NCI-H524 (cell line): ENCODE data around the gene TSPAN13.
A peak's percentile ranks its signal among the peaks of the same experiment; 100 is the strongest.

Experiments
- DNase-seq, 2 experiments: peaks; one replicate each; lab custom pipeline; 2025; lab: John Stamatoyannopoulos, UW

Gene TSPAN13

DNA sequence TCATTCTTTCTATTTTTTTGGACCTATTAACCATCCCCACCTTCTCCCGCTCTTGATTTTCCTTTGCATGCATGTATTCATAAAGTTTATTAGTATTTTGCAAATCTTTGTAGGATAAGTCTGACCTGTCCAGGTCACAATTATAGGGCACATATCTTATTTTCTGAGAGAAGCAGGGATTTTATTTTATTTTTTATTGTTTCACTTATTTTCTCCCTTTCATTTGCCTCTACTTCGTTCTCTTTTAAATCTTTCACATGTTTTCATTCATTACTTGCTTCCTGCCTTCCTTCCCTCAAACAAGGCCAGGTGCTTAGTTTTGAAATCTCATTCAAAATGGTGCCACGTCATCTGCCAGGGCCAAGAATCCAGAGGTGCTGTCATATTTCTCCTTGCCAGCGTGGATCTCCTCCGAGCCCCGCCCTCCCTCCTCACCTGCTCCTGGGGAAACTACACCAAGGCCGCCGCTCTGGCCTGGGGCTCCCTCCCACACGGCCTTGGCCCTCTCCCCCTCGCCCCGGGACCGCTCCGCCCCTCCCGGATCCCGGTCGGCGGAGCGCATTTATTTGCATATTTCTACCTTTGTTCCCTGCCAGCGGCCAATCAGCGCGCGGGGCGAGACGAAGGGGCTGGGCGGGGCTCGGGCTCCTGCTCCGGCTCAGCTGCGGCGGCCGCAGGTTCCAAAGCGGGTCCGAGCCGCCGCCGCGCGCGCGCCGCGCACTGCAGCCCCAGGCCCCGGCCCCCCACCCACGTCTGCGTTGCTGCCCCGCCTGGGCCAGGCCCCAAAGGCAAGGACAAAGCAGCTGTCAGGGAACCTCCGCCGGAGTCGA, at the start of gene TSPAN13:
TSS of gene TSPAN13 (plus strand) at position 654 of the 830 bp plus-strand sequence. CDS start 213 bp downstream, outside the sequence.
- peak; percentile 70 to 84 for DNase-seq

DNA sequence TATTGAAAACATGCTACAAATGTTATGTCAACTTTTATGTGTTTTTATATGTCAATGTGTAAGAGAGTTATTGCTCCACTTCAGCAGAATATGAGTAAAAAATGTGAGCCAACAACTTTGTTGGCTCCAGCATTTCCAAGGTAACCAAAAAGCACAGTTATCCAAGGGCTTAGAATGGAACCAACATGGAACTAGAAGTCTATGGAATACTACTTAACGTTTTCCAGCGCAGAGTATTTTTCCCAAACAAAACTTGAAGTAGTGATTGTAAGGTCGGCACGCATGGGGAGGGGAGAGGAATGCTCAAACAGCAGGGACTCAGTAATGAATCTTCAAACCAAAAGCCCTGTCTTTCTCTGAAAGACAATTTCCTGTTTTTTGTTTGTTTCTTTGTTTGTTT, 45.0 kb upstream of the TSPAN13 start:
- DNase-seq = no peak

DNA sequence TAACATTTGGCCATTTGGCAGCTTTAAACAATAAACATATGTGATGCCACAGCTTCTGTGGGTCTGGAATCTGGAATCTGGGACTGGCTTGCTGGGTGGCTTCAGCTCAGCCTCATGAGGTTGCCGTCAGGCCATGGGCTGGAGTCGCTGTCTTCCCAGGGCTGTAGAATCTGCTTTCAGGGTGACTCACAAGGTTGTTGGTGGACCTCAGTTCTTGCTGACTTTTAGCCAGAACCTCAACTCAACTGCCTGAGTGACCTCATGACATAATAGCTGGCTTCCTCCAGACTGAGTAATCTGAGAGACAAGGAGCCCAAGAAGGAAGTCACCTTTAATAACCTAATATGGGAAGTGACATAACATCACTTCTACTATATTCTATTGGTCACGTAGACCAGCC, 44.6 kb upstream of the TSPAN13 start:
- DNase-seq = no peak

DNA sequence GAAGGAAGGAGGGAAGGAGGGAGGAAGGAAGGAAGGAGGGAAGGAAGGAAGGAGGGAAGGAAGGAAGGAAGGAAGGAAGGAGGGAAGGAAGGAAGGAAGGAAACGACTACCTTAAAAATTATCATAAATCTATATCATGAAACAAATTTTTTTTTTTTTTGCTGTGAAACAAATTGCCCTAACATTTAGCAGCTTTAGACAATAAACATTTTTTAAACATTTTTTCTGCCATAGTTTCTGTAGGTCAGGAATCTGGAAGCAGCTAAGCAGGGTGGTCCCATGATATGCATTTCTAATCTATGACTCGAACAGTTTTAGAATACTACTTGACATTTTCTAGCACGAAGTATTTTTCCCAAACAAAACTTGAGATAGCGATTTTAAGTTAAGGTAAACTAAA, 42.9 kb upstream of the TSPAN13 start:
- DNase-seq = no peak

DNA sequence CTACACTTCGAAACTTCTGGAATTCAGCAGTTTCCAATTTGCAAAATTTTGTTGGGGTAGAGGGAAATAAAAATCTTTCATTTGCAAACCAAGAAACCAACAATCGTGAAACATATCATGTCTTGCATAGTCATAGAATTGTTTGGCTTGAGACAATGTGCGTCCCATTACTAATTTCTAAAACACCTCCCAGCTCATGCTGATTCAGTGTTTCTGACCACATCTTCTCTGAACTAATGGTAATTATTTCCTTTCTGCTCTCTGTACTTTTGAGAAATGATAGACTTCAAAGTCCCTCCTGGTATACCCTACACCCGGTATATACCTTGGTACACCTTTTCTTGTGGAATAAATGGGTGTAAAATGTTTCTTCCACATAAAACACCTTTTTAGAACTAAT, 41.8 kb upstream of the TSPAN13 start:
- no peak for DNase-seq

DNA sequence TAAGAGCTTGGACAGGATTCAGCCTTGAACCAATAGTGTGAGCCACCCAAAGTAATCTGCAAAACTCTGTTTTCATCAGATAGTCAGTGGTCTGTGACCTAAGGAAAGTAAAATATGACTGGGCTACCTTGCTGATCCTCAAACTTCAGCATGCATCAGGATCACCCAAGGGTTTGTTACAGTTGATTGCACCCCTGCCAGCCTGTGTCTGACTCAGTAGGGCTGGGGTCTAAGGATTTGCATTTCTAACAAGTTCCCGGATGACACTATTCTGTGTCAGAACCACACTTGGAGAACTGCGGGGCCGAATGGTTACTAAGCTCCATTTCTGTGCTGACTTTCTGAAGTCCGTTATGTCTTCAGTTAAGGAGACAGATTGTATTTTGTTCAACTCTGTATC, 40.6 kb upstream of the TSPAN13 start:
- DNase-seq = no peak

DNA sequence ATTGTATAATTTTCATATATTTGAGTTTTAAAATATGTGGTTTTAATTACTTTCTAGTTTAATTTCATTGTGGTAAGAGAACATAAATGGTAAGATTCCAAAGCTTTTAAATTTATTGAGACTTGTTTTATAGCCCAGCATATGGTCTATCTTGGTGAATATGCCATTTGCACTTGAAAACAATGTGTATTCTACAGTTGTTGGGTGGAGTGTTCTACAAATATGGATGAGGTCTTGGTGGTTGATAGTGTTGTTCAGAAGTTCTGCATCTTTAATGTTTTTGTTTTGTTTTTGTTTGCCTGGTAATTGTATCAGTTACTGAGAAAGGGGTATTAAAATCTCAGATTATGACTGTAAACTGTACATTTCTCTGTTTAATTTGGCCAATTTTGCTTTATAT, 37.6 kb upstream of the TSPAN13 start:
- DNase-seq = no peak

DNA sequence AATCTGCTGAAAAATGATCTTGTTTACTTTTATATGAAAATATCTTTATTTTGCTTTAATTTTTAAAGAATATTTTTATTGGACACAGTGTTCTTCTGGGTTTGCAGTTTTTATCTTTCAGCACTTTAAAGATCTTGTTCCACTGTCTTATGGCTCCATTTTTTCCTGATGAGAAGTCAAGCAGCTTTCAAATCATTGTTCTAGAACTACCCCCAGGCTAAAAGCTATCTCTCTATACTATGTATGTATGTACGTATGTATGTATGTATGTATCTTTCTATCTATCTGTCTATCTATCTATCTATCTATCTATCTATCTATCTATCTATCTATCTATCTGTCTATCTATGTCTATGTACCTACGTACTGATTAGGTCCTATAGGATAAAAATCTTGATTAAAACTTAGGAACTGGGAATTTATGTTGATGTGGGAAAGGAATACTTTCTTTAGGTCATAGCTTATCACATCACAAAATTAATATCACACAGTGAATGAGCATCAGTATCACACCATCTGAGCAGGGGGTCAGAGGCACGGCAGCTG, 35.4 kb upstream of the TSPAN13 start:
- no peak for DNase-seq

DNA sequence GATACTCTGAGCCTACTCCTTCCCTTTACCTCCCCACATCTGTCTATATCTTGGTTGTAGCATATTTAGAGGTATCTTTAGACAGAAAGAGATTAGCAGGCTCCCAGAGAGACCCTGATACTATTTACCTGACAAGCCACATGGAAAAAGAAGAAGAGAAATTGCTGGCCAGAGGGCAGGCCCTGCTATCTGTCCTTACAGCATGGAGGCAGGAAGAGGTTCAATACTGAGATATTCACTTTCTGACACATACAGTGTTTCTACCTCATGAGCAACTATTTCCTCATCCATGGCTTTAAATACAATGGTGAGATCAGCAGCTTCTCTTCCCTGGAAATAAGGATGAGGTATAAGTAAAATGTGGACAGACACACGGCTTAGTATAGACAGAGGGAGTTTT, 33.9 kb upstream of the TSPAN13 start:
- no peak for DNase-seq

DNA sequence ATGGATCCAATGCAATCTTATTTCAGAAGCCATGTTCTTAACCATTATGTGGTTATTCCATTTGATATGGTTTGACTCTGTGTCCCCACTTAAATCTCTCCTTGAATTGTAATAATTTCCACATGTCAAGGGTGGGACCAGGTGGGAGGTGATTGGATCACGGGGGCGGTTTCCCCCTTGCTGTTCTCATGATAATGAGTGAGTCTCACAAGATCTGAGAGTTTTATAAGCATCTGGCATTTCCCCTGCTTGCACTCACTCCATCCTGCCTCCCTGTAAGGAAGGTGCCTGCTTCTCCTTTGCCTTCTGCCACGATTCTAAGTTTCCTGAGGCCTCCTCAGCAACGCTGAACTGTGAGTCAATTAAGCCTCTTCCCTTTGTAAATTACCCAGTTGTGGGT, 32.0 kb upstream of the TSPAN13 start:
- DNase-seq = peak in 1 of 2 experiments; percentile 39

DNA sequence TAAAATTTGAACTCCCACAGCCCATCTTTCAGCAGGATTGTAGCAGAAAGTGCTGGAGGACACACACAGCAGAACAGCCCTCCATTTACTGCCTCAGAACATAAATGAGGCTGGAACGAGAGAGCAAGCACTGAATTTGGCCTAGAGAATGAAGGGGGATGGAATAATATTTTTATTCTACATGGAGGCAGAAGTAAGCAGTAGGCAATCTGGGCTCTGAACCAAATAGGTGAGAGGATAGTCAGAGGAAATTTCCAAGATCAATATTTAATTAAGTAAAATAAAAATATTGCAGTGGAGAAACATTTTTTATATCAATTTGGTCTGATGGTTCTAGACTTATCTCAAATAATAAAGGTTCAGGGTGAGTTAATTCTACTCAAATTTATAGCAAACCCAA, 29.2 kb upstream of the TSPAN13 start:
- no peak for DNase-seq

DNA sequence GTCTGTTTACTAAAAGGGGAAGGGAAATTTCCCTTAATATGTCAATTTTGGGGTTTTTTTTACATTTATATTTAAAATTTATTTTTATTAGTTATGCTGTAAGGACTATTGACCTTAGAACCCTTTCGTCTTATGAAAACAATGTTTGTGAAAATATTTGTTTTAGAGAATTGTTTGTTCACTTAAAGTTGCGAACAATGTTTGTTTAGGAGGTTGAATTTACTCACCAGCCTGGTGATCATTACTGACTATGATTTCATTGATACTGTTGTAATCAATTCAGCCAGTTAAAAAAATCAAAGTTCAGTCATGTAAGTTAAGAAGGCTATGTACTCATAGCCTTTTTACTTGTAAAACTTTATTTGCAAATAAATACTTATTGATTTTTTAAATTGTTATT, 27.4 kb upstream of the TSPAN13 start:
- no peak for DNase-seq

DNA sequence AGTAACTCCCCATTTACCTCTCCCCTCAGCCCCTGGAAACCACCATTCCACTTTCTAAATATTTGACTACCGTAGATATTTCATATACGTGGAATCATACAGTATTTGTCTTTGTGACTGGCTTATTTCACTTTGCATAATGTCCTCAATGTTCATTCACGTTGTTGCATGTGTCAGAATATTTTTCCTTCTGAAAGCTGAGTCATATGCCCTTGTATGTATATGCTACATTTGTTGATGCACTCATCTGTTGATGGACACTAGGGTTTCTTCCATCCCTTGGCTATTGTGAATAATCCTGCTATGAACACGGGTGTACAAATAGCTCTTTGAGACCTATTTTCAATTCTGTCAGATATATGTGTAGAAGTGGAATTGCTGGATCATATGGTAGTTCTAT, 25.8 kb upstream of the TSPAN13 start:
- no peak for DNase-seq

DNA sequence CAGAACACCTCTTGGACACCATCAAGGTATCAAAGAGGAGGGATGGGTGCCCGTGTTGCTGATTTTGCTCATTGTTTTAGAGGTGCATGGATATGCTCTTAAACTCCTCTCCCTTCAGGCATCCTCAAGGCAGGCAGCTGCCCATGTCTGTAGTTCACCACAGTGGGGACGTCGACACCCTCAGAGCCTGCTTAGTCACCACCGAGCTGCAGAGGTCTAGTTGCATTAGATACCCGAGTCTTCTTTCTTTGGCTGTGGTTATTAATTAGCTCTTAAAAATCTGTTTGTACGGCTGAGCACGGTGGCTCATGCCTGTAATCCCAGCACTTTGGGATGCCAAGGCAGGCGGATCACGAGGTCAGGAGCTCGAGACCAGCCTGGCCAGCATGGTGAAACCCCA, 24.7 kb upstream of the TSPAN13 start:
- DNase-seq = no peak

DNA sequence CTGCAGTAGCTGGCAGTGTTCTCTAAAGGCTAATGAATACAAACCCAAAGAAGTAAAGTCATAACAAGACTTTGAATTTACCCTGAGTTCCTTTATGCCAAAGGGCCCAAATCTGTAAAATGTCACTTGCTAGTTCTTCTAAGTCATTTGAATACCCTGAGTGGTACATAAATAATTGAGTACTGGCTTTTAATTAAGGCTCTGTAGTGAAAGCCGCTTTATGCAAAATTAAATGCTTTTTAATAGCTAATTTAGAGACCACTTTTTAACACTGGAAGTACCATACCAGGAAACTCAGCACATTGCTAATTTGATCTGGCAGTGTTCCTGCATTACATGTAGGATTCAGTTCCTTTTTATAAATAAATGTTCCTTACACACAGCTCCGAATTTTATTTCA, 24.0 kb upstream of the TSPAN13 start:
- DNase-seq = no peak

DNA sequence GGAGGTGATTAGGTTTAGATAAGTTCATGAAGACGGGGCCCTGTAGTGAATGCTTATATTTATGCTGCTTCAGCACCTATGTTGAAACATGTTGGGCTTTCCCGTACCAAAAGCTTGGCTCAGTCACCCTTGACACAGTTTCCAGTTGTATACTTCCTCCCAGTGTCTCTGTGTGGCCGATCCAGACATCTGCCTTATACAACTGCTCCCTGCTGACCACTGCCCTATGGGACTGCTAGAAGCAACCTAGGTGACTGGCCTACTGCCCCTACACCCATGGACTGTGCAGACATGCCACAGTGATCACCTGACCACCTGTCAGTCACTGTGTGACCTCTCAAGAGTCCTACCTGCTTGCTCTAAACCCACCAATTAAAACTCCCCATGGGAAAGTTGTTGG, 22.6 kb upstream of the TSPAN13 start:
- DNase-seq = no peak

DNA sequence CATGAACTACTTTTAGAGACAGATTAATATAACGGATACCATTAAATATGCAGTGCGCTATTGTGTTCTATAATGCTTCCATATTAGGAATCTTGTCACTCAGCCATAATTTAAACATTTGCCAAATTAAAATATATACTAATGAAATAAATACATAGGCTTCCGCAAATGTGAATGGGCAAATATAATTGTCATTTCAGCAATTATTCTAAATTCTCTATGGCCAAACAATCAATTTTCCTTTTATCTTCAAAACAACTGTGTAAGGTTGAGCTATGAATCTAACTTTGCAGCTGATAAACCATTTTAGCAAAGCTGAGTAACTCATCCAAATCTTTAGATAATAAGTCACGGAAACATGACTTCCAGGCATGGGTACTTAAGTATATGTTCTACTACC, 20.7 kb upstream of the TSPAN13 start:
- DNase-seq = no peak

DNA sequence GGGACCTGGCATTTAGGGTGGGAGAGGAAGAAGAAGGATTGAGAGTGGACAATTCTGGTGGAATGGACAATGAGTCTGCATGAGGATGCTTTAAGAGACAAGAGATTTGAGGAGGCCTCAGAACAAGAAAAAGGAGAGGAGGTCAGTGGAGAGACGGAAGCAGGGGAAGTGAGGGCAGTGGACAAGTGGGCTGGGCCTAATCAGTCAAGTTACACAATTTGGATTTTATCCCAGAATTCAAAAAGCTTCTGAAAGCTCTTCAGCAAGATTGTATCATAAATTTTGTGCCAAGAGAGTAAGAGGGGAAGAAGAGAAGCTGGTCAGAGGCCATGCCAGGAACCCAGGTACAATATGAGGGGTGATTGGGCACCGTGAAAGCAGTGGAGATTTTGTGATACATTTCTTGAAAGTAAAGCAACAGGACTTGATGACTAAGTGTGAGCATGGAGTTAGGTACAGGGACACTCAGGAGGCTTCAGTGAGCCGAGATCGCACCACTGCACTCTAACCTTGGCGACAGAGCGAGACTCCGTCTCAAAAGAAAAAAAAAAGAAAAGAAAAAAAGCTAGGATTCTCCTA, 19.3 kb upstream of the TSPAN13 start:
- no peak for DNase-seq

DNA sequence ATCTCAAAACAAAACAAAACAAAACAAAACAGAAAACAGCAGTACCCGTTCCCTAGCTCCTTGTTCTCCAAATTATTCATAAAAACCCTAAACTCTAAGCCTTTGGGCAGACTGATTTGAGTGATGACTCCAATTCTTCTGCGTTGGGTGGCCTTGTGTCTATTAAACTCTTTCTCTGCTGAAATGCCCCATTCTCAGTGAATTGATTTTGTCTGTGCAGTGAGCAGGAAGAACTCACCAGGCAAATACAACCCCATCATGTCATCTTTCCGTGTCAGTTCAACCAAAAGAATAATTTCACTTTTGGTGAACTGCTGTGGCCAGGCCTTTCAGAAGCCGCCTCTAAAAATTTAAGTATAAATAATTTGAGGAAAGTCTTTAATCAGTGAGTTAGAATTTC, 18.5 kb upstream of the TSPAN13 start:
- no peak for DNase-seq

DNA sequence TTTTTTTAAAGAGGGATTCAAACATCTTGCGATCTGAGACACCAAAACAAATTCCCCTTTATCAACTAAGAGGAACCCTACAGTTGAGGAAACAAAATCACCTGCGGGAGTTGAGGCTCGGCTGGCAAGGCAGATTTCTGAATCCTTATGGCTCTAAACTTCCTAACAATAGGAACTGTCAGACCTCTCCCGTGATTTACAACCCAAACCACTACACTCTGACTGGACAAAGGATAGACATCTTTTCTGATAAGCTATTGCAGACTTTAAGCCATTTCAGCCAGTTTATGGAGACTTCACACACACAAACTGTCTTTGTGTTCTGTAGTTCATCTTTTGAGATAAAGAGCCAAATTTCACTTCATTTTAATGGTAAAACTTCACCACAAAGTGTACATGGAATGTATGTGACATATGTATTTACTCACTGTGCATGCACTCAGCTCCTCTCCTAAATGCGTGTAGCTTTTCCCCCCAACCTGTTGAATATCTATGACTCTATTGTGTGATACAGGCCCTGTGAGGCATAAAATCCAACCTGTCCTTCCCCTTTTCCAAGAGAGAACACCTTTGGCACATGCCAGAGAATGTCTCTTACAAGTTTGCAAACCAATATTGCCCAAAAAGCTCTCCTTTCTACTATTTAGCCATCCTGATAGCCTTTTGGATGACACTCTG, 15.4 kb upstream of the TSPAN13 start:
- no peak for DNase-seq

DNA sequence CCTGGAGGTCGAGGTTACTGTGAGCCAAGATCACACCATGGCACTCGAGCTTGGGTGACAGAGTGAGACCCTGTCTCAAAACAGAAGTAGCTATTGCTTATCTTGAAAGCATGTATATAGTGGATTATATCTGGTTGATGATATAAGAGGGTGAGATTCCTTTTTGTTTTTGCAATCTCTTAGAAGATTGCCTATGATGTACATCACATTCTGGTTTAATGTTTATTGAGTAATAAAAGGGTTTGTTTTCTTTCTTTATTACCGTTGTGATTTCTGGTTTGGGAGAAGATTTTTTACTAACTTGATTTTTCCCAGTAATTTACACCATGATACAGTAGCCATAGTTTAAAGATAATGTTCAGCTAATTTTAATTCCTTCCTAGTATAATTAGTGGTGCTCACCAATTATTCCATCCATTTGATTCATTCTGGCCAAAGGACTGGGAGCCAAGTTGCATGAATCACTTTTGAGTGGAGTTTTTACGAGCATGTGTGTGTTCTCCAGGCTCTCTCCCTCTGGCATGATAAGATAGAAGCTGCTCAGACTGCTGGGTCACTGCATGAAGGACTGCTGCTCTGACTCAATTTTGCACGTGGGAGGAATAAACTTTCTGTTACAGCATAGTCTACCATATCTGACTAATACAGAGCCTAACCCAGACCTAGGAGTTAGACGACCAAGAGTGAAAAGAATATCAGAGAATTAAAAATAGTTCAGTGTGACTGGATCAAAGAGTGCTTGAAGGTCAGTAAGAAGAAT, 13.5 kb upstream of the TSPAN13 start:
- no peak for DNase-seq

DNA sequence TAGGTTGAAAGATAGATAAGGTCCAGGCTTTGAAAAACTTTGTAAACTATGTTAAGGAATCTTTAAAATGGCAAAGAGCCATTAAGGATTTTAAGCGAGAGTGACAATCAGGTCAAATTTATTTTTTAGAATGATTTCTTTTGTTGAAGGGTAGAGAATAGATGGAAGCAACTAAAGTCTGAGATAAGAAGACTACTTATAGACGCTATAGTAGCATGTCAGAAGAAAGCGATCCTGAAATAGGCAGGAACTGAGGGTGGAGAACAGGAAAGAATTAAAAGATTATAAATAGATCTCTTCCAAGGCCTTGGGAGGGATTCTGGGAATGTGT, 13.0 kb upstream of the TSPAN13 start:
- DNase-seq = no peak
